Spleen (tissue), 11 donors: ENCODE data around the gene ROMO1. TPM values are rescaled to one million over a fixed set of nuclear protein-coding genes. Genes with fewer than 3 reads are reported as not detected.

Experiments
- DNase-seq: peaks from one replicate; pipeline ENCODE4 v3.0.0-alpha.2; 2020
- H3K27ac ChIP-seq, 8 donors: fragments of 200-600 bp; sonication (generic) in 7 of 8; 1 replicate in 4 of 8; 2 replicates in 4 of 8; pipeline versions ENCODE4 v1.5.0 to v1.8.0; 2016 to 2021; ENCODE audit warnings: inconsistent platforms in 4 of 8, mild to moderate bottlenecking in 4 of 8, moderate library complexity in 1 of 8
- H3K27me3 ChIP-seq, 7 donors: fragments of 200-600 bp; sonication (generic) in 6 of 7; replicated peaks in 1 of 7; 1 replicate in 4 of 7; 2 replicates in 3 of 7; pipeline versions ENCODE4 v1.5.0 to v1.8.0; 2016 to 2021; ENCODE audit warnings: inconsistent platforms in 3 of 7, mild to moderate bottlenecking in 1 of 7
- H3K36me3 ChIP-seq, 6 donors: fragments of 200-600 bp; sonication (generic) in 5 of 6; 1 replicate in 4 of 6; 2 replicates in 2 of 6; pipeline versions ENCODE4 v1.5.0 to v1.8.0; 2016 to 2021; ENCODE audit warnings: inconsistent platforms in 2 of 6
- H3K4me1 ChIP-seq, 6 donors: fragments of 200-600 bp; sonication (generic) in 5 of 6; 1 replicate in 3 of 6; 2 replicates in 3 of 6; pipeline versions ENCODE4 v1.5.0 to v1.8.0; 2016 to 2021; ENCODE audit warnings: inconsistent platforms in 3 of 6
- H3K4me3 ChIP-seq, 8 donors: fragments of 200-600 bp; sonication (generic) in 7 of 8; 1 replicate in 4 of 8; 2 replicates in 4 of 8; pipeline versions ENCODE4 v1.5.0 to v1.8.0; 2016 to 2021; ENCODE audit warnings: inconsistent platforms in 4 of 8, mild to moderate bottlenecking in 4 of 8, moderate library complexity in 2 of 8
- H3K9me3 ChIP-seq, 8 donors: fragments of 200-600 bp; sonication (generic) in 7 of 8; 1 replicate in 4 of 8; 2 replicates in 4 of 8; pipeline versions ENCODE4 v1.5.0 to v1.8.0; 2016 to 2021; ENCODE audit warnings: inconsistent platforms in 4 of 8
- POLR2A ChIP-seq, 3 donors: fragments of 450-650 bp; IDR thresholded peaks; one replicate each; pipeline ENCODE4 v1.5.1; 2017; ENCODE audit warnings: antibody characterized with exemption in 3 of 3, mild to moderate bottlenecking in 1 of 3
- POLR2AphosphoS5 ChIP-seq, 3 donors: sonication (generic); formaldehyde crosslinking; IDR thresholded peaks; one replicate each; pipeline ENCODE4 v1.5.1; 2017; ENCODE audit warnings: antibody characterized with exemption in 3 of 3
- WGBS, 5 donors: extraction: QIAGEN DNeasy Blood & Tissue Kit in 3 of 5; methylation state at CpG; one replicate each; pipeline versions ENCODE4 v1.1.5 to v1.1.7; 2013 to 2018; 5-methylcytosine and 5-hydroxymethylcytosine counted together
- intact Hi-C: fragments of 100-400 bp; cut with DNase I; formaldehyde crosslinking; loops from one replicate; pipeline ENCODE4 v1.15.0; 2023; ENCODE audit warnings: low total_unique reads
- polyA plus RNA-seq, 3 donors: library from polyadenylated mRNA; stranded (reverse); fragments of 200-250 nt; gene quantifications; one replicate each; pipeline ENCODE4 v1.2.1, GENCODE V29; 2013
- total RNA-seq, 7 donors: library from RNA; depleted of rRNA in 3 of 7; stranded (reverse); fragments of >200 nt in 3 of 7; fragmentation: NEBNext Ultra II Directional in 4 of 7; extraction: Animal tissue kit (Norgen Biotek cat#: 25700) in 4 of 7; gene quantifications; one replicate each; pipeline versions ENCODE4 v1.1.0 to v1.2.1, GENCODE V29; 2016 to 2021
- TF ChIP-seq, protein P1 (sequence below), 11 experiments: fragments of 200-600 bp in 7 of 11; fragments of 450-650 bp in 4 of 11; sonication (generic) in 4 of 11; IDR thresholded peaks in 8 of 11; conservative IDR thresholded peaks in 3 of 11; 1 replicate in 7 of 11; 2 replicates in 4 of 11; pipeline versions ENCODE4 v1.4.0 to v1.8.0; 2016 to 2021; ENCODE audit warnings: antibody characterized with exemption in 11 of 11, inconsistent platforms in 4 of 11, mild to moderate bottlenecking in 1 of 11
- donor health status: healthy with polysubstance abuse.
- donor health status: DM: no; HTN: no; CAD: no; lungs with moderate emphysema.
- donor health status: DM: no; HTN: no; CAD: no.
- donor health status: Bipolar disorder and iron deficiency.
- donor health status: healthy.
- donor health status: DM: no; HTN: no; CAD: no.
- donor health status: DM: yes; HTN: yes; CAD: no.

Gene ROMO1
- total and polyA plus RNA-seq, 10 donors, result 66.2 to 372 (median 118) TPM

DNA sequence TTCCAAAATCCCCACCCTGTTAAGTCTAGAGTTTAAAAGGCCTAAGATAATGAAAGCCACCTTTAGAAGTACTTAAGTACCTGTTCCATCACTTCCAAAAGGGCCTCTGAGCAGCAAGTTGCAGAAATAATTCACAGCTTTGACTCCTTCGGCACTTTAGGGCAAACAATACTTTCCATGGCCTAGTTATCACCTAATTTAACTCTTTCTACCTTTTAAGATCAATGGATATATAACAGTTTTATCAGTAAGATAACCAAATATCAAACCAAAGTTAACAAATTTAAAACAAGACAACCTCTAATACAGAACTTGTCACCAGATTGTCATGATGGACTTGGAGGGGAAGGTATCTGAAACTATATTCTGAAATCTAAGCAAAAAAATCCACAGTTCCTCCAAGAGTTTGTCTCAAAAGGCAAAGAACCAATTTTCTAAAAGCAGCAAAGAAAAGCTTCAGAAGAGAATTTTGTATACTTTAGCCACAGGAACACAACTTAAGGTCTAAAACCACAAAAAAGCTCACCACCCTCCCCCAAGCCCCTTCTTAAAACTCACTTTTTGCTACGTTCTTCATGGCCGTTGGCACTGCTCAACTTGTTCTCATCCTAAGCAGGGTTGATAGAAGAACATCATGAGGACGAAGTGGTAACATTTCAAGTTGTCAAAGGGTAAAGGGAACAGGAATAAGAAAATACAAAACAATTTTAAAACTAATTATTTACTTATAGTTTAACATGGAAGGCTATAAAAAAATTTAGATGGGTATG lies 39.4 kb downstream of the ROMO1 start:
- 50 to 67% (median 61%) methylated on average over 4 of the region's 4 CpGs for WGBS, 5 donors
- Histone ChIP-seq H3K4me3 (peak overlapping the region in 5 of 8 donors; percentile 1 to 86 (median 64)), H3K4me1 (peaks cover 65 to 84% (median 81%) of the 10 kb centered on the region in 6 donors), H3K27me3 (no peaks in the 10 kb centered on the region), H3K36me3 (peaks cover 2 to 72% (median 70%) of the 10 kb centered on the region in 6 donors), H3K27ac (peak overlapping the region in 4 of 8 donors; percentile 48 to 100 (median 100)), H3K9me3 (no peaks in the 10 kb centered on the region)
- DNase-seq, result no peak
- TF ChIP-seq POLR2AphosphoS5 (IDR thresholded peaks at IDR 0.05), result no peak
- intact Hi-C loops, result loop anchor here (10.0 kb wide), 1 partner anchor 146 kb away; no protein-coding TSS in a partner anchor

DNA sequence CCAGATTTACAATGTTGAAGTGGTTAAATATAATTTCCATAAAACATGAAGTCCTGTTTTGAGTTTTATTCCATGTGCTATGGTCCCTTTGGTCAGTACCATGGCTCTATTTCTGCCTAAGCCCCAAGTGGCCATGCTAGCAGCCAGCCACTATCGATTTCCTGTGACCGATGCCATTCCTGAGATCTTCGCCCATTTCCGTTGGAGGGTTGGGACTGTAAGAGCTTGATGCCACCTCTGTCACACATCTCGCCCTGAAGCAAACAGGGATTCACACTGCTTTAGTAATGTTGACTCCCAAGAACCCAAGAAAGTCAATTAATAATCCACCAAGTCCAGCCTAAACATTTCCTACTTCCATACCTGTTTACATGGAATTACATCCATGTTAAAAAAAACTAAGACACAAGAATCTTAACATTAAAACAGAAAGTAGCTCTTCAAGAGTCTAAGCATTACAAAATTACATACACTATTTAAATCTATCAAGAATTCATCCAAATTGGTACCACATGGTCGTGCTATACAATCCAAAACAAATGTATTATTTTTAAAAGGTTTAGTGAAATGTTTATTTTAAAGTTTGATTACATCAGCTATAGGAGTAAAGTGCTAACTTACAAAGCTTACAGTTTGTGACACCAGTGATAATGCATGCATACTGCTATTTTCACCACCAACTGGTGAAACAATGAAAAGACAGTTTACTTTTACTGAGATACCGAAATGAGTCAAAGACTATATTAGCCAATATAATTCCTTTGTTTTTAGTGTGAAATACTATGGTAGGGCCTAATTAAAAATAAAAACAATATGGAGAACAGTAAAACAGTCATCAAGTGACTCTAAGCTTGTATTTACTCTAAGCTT lies 40.3 kb downstream of the ROMO1 start:
- H3K4me1 ChIP-seq, result peaks cover 63 to 84% (median 81%) of the 10 kb centered on the region in 6 donors
- H3K27me3 ChIP-seq, result no peaks in the 10 kb centered on the region
- H3K36me3 ChIP-seq, result peaks cover 2 to 63% (median 60%) of the 10 kb centered on the region in 6 donors
- peak overlapping the region in 6 of 8 donors; percentile 48 to 100 (median 100) for H3K27ac ChIP-seq
- WGBS, 5 donors, result 38 to 55% (median 50%) methylated on average over 7 of the region's 7 CpGs
- no peaks in the 10 kb centered on the region for H3K9me3 ChIP-seq
- intact Hi-C loops, result loop anchor here (10.0 kb wide), 1 partner anchor 145 kb away; no protein-coding TSS in a partner anchor
- DNase-seq, result no peak
- H3K4me3 ChIP-seq, result peak overlapping the region; percentile 64 to 88 (median 78)
- TF ChIP-seq POLR2A (IDR thresholded peaks at IDR 0.05), result no peak
- peak in 1 of 3 donors; percentile 52 for TF ChIP-seq POLR2AphosphoS5 (IDR thresholded peaks at IDR 0.05)
- TF ChIP-seq, protein P1, sequence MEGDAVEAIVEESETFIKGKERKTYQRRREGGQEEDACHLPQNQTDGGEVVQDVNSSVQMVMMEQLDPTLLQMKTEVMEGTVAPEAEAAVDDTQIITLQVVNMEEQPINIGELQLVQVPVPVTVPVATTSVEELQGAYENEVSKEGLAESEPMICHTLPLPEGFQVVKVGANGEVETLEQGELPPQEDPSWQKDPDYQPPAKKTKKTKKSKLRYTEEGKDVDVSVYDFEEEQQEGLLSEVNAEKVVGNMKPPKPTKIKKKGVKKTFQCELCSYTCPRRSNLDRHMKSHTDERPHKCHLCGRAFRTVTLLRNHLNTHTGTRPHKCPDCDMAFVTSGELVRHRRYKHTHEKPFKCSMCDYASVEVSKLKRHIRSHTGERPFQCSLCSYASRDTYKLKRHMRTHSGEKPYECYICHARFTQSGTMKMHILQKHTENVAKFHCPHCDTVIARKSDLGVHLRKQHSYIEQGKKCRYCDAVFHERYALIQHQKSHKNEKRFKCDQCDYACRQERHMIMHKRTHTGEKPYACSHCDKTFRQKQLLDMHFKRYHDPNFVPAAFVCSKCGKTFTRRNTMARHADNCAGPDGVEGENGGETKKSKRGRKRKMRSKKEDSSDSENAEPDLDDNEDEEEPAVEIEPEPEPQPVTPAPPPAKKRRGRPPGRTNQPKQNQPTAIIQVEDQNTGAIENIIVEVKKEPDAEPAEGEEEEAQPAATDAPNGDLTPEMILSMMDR (IDR thresholded peaks at IDR 0.05 in 8 of 11, conservative IDR thresholded peaks at IDR 0.05 in 3 of 11), result peak in 1 of 11 experiments; percentile 12

DNA sequence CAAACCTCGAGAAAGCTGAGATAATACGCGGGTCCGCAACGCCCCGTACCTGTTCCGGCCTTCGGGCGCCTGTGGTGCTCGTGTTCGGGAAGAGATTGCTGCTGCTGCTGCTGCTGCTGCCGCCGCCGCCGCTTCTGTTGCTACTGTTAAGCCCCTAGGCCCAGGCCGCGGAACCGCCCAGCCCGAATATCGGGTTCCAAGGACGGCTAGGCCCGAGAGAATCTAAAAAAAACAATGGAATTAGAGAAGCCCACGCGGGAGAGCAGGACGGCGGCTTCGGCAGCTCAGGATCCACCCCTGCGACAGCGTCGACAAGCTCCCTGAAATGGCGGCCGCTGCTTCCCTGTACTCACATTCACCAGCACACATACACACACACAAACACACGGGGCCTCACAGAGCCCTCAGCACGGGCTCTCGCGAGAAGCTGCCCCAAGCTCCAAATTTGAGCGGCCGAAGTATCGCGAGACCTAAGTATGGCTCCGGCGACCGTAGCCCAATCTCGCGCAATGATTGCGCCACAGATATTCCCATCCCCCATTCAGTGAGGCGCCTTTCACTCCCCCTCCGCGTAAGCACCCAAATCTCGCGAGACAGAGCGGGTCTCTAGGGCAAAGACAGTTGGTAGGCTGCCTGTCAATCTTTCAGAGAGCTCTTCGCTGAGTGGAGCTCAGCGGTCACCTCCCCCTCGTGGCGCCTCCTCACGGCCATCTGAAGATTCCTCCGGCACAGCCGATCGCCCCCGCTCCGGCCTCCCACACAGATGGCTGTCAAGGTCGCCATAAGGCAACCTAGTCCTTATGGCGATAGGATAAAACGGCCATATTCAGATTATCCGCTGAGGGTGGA lies 42.9 kb downstream of the ROMO1 start, which contains the start of gene RBM39:
Gene RBM39, minus strand, starts transcription at position 369 of the 849 bp plus-strand sequence. CDS start 1,386 bp downstream, outside the sequence.
- peak; percentile 96 to 98 (median 97) for TF ChIP-seq POLR2A (IDR thresholded peaks at IDR 0.05)
- TF ChIP-seq, protein P1 (IDR thresholded peaks at IDR 0.05 in 8 of 11, conservative IDR thresholded peaks at IDR 0.05 in 3 of 11), result peak; percentile 8 to 76 (median 62)
- peak; percentile 99 for TF ChIP-seq POLR2AphosphoS5 (IDR thresholded peaks at IDR 0.05)
- intact Hi-C loops, result no loop called here
- peak within 1 kb of the TSS; percentile 64 to 88 (median 78) for H3K4me3 ChIP-seq
- no peaks in the 10 kb centered on the region for H3K9me3 ChIP-seq
- WGBS, 5 donors, result 0 to 1% (median 0%) methylated on average over 39 to 66 of the region's 66 CpGs
- peaks cover 0 to 37% (median 35%) of the 10 kb centered on the region in 6 donors for H3K36me3 ChIP-seq
- DNase-seq, result peak; percentile 99
- H3K27me3 ChIP-seq, result no peaks in the 10 kb centered on the region
- peaks cover 43 to 67% (median 57%) of the 10 kb centered on the region in 6 donors for H3K4me1 ChIP-seq
- H3K27ac ChIP-seq, result peak within 1 kb of the TSS; percentile 98 to 100 (median 100)
